ENCODE results near the gene STAT5A.

STAT5A gene

DNA sequence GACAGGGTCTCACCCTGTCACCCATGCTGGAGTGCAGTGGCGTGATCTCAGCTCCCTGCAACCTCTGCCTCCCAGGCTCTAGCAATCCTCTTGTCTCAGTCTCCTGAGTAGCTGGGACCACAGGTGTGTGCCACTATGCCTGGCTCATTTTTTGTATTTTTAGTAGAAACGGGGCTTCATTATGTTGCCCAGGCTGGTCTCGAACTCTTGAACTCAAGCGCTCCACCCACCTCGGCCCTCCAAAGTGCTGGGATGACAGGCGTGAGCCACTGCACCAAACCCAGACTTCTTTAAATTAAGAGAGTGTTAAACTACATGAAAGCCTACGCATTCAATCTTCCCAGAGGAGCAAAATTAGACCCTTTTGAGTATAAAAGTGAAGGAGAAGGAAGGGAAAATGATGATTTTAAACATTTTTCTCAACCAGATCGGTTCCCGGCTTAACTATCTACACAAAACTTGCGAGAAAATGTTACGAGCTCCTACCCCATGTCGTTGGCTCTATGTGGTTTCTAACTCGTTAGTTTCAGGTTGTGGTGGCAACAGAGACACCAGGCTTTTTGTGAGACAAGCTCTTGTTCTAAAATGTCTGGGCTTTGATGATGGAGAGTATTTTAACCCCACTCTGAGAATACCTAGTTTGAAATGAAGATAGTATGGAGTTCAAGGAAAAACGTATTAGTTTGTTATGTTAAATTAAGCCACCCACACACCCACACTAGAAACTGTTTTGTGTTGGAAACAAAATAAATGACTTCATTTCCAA lies 38.4 kb upstream of the STAT5A start:
- DNase-seq (no peak), ATAC-seq (ENCODE audit: insufficient read depth, low read depth) (no peak)
- H3K27me3 ChIP-seq (ENCODE audit: insufficient read depth, low read length, poor library complexity), result no peaks in the 10 kb centered on the region
- no peak overlapping the region for H2AFZ ChIP-seq (ENCODE audit: low read depth, low read length)
- peaks cover 20% of the 10 kb centered on the region for H3K4me1 ChIP-seq (ENCODE audit: insufficient read depth, low read length)
- no peak overlapping the region for H3K4me2 ChIP-seq (ENCODE audit: insufficient read depth, low read length)
- no peak overlapping the region for H3K27ac ChIP-seq (ENCODE audit: low read length)
- H3K9ac ChIP-seq (ENCODE audit: low read depth, low read length), result no peak overlapping the region
- TF ChIP-seq, protein P1, sequence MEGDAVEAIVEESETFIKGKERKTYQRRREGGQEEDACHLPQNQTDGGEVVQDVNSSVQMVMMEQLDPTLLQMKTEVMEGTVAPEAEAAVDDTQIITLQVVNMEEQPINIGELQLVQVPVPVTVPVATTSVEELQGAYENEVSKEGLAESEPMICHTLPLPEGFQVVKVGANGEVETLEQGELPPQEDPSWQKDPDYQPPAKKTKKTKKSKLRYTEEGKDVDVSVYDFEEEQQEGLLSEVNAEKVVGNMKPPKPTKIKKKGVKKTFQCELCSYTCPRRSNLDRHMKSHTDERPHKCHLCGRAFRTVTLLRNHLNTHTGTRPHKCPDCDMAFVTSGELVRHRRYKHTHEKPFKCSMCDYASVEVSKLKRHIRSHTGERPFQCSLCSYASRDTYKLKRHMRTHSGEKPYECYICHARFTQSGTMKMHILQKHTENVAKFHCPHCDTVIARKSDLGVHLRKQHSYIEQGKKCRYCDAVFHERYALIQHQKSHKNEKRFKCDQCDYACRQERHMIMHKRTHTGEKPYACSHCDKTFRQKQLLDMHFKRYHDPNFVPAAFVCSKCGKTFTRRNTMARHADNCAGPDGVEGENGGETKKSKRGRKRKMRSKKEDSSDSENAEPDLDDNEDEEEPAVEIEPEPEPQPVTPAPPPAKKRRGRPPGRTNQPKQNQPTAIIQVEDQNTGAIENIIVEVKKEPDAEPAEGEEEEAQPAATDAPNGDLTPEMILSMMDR (IDR thresholded peaks at IDR 0.05; ENCODE audit: borderline replicate concordance, extremely low read depth, low read length, poor library complexity, severe bottlenecking), result no peak
- no peak for TF ChIP-seq EZH2 (IDR thresholded peaks at IDR 0.05; ENCODE audit: borderline replicate concordance, low read depth, low read length, severe bottlenecking)
- H3K79me2 ChIP-seq (ENCODE audit: insufficient read depth, low read length), result peaks cover 71% of the 10 kb centered on the region
- H4K20me1 ChIP-seq (ENCODE audit: insufficient read depth, low read length), result peaks cover 2% of the 10 kb centered on the region; the same call in 1 of the 2 replicates
- no peaks in the 10 kb centered on the region for H3K36me3 ChIP-seq (ENCODE audit: insufficient read depth, low read length)
- no peaks in the 10 kb centered on the region for H3K9me3 ChIP-seq (ENCODE audit: insufficient read depth, low read length, severe bottlenecking)
- H3K4me3 ChIP-seq (ENCODE audit: low read depth in 1 of 2, low read length in 2 of 2), result no peak overlapping the region

DNA sequence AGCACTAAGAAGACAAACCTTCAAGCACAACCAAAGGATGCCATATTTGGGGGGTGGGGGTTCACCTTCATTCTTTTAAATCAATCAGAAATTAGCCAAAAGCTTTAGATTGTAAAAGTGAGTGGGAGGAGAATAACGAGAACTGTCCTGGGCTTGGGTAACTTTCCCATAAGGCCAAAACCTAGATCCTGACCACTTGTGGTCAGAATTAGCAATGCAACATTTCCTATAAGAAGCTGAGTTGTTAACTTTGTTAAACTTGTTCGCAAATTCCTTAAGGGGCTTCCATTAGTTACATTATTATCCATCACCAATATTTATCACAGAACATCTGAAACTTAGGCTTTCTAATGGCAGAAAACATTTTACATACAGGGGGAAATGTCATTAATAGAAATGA lies 37.2 kb upstream of the STAT5A start:
- no peak for DNase-seq
- no peak overlapping the region for H3K4me2 ChIP-seq (ENCODE audit: insufficient read depth, low read length)
- no peak overlapping the region for H3K4me3 ChIP-seq (ENCODE audit: low read depth in 1 of 2, low read length in 2 of 2)
- no peaks in the 10 kb centered on the region for H3K27me3 ChIP-seq (ENCODE audit: insufficient read depth, low read length, poor library complexity)
- H3K36me3 ChIP-seq (ENCODE audit: insufficient read depth, low read length), result no peaks in the 10 kb centered on the region
- no peak overlapping the region for H3K9ac ChIP-seq (ENCODE audit: low read depth, low read length)
- no peak overlapping the region for H3K27ac ChIP-seq (ENCODE audit: low read length)
- no peaks in the 10 kb centered on the region for H3K9me3 ChIP-seq (ENCODE audit: insufficient read depth, low read length, severe bottlenecking)
- H2AFZ ChIP-seq (ENCODE audit: low read depth, low read length), result no peak overlapping the region
- no peak for ATAC-seq (ENCODE audit: insufficient read depth, low read depth)
- H3K4me1 ChIP-seq (ENCODE audit: insufficient read depth, low read length), result peaks cover 20% of the 10 kb centered on the region
- H4K20me1 ChIP-seq (ENCODE audit: insufficient read depth, low read length), result peaks cover 2% of the 10 kb centered on the region; the same call in 1 of the 2 replicates
- H3K79me2 ChIP-seq (ENCODE audit: insufficient read depth, low read length), result peaks cover 68% of the 10 kb centered on the region
- no peak for TF ChIP-seq EZH2 (IDR thresholded peaks at IDR 0.05; ENCODE audit: borderline replicate concordance, low read depth, low read length, severe bottlenecking)
- TF ChIP-seq, protein P1 (IDR thresholded peaks at IDR 0.05; ENCODE audit: borderline replicate concordance, extremely low read depth, low read length, poor library complexity, severe bottlenecking), result no peak

DNA sequence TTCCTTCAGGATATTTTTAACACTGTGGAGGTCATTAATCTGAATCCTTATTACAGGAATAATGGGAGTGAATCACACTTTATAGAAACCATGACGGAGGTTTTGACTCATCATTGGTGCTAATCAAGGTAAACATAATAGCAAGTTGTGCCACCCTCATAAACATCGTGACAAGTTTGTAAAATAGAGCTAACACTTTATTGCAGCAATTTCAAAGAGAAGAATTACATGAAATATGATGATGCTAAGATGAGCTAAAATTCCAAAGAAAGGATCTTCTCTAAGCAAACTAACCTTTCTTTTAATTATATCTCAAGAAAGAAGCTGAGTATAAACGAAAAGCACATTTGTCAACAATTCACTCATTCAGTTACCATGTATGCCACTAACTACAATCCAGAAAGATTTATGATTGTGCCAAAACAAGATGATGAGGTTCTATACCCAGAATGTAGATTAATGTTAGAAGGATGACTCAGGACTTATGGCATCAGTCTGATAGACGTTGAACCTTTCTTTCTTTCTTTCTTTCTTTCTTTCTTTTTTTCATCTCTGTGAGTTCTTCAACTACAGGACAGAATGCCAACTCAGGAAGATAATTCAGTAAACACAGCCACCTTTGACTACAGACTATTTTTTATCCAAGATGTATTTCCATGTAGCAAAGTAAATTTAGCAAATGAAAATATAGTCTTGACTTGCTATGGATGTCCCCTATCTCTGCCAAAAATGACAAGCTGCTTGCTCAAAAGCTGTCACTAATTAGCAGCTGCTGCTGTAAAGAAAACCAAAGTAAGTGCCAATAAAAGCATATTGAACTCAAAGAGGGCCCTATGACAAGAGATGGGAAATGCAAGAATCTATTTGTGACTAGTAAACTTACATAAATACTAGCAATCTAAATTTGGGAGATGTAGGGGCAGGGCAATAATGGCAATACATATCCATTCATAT lies 35.4 kb upstream of the STAT5A start:
- Histone ChIP-seq H3K4me1 (ENCODE audit: insufficient read depth, low read length) (peaks cover 20% of the 10 kb centered on the region), H3K79me2 (ENCODE audit: insufficient read depth, low read length) (peaks cover 58% of the 10 kb centered on the region), H3K36me3 (ENCODE audit: insufficient read depth, low read length) (no peaks in the 10 kb centered on the region), H3K9me3 (ENCODE audit: insufficient read depth, low read length, severe bottlenecking) (no peaks in the 10 kb centered on the region), H3K27ac (ENCODE audit: low read length) (no peak overlapping the region), H2AFZ (ENCODE audit: low read depth, low read length) (no peak overlapping the region), H3K27me3 (ENCODE audit: insufficient read depth, low read length, poor library complexity) (no peaks in the 10 kb centered on the region), H3K9ac (ENCODE audit: low read depth, low read length) (no peak overlapping the region), H3K4me3 (ENCODE audit: low read depth in 1 of 2, low read length in 2 of 2) (no peak overlapping the region), H3K4me2 (ENCODE audit: insufficient read depth, low read length) (no peak overlapping the region), H4K20me1 (ENCODE audit: insufficient read depth, low read length) (peaks cover 2% of the 10 kb centered on the region; the same call in 1 of the 2 replicates)
- ATAC-seq (ENCODE audit: insufficient read depth, low read depth) (no peak), DNase-seq (no peak)
- TF ChIP-seq, protein P1 (IDR thresholded peaks at IDR 0.05; ENCODE audit: borderline replicate concordance, extremely low read depth, low read length, poor library complexity, severe bottlenecking), result no peak
- TF ChIP-seq EZH2 (IDR thresholded peaks at IDR 0.05; ENCODE audit: borderline replicate concordance, low read depth, low read length, severe bottlenecking), result no peak

Data from DND-41 (cell line).